UCSD-AML1 (cell line): Measurements from ENCODE around the gene IQCM.

Source experiments
- DNase-seq: peaks from one replicate; lab custom pipeline; 2025; ENCODE audit not compliant: unreplicated experiment; lab: John Stamatoyannopoulos, UW

Gene IQCM

GRCh38 chr4:149322203-149322602, 493.4 kb downstream of the IQCM start:
- DNase-seq, result no peak

- DNase-seq, result no peak
Observed at GRCh38 chr4:149321438-149321837, 494.2 kb downstream of the IQCM start.

GRCh38 chr4:149311076-149311475, 504.6 kb downstream of the IQCM start:
- DNase-seq, result no peak

- no peak for DNase-seq
Observed at GRCh38 chr4:149306537-149306936, 509.1 kb downstream of the IQCM start.
